ENCODE data around the gene XPOT. TPM values are rescaled to one million over a fixed set of nuclear protein-coding genes. Genes with fewer than 3 reads are reported as not detected.

XPOT gene
- total and polyA plus RNA-seq, 4 donors = 21.1 to 65.7 (median 36.6) TPM

DNA sequence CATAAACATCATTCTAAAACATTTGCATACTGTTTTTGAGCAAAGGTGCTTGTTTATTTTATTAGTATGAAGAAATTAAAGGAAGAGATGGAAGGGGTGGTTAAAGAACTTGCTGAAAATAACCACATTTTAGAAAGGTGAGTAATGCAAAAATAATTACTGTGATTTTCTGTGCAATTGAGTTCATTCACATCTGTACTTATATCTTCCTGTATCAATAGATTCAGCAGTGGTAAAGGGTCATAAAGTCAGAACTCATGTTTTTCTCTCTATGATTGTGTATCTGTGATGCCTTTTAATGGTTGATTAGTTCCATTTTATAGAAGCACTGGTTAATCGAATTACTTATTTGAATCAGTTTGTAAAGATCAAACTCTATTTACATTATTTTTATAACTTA, 93.7 kb downstream of the XPOT start:
- H3K27ac ChIP-seq (ENCODE audit: low read depth in 1 of 2, low read length in 1 of 2) = no peak overlapping the region
- H3K9me3 ChIP-seq (ENCODE audit: control insufficient read depth in 4 of 4, insufficient read depth in 3 of 4, low read length in 3 of 4) = no peaks in the 10 kb centered on the region
- ATAC-seq (ENCODE audit: insufficient read depth, low FRiP score) (no peak), DNase-seq (no peak)
- H3K4me1 ChIP-seq (ENCODE audit: control insufficient read depth in 5 of 5, insufficient read depth in 5 of 5, low read length in 5 of 5) = no peaks in the 10 kb centered on the region
- H3K27me3 ChIP-seq (ENCODE audit: control insufficient read depth in 3 of 3, insufficient read depth in 3 of 3, low read length in 2 of 3) = no peaks in the 10 kb centered on the region
- TF ChIP-seq, protein P1, sequence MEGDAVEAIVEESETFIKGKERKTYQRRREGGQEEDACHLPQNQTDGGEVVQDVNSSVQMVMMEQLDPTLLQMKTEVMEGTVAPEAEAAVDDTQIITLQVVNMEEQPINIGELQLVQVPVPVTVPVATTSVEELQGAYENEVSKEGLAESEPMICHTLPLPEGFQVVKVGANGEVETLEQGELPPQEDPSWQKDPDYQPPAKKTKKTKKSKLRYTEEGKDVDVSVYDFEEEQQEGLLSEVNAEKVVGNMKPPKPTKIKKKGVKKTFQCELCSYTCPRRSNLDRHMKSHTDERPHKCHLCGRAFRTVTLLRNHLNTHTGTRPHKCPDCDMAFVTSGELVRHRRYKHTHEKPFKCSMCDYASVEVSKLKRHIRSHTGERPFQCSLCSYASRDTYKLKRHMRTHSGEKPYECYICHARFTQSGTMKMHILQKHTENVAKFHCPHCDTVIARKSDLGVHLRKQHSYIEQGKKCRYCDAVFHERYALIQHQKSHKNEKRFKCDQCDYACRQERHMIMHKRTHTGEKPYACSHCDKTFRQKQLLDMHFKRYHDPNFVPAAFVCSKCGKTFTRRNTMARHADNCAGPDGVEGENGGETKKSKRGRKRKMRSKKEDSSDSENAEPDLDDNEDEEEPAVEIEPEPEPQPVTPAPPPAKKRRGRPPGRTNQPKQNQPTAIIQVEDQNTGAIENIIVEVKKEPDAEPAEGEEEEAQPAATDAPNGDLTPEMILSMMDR (IDR thresholded peaks at IDR 0.05; ENCODE audit: control extremely low read depth, extremely low read depth) = no peak
- no peak overlapping the region for H3K9ac ChIP-seq (ENCODE audit: insufficient read depth in 1 of 2, low read length in 2 of 2)
- WGBS, 2 donors = 97 to 100% methylated on average over 1 of the region's 1 CpG
- H3K36me3 ChIP-seq (ENCODE audit: control insufficient read depth in 4 of 4, insufficient read depth in 4 of 4, low read length in 4 of 4) = peaks cover 0 to 29% (median 17%) of the 10 kb centered on the region in 4 donors
- no peak overlapping the region for H3K4me3 ChIP-seq

DNA sequence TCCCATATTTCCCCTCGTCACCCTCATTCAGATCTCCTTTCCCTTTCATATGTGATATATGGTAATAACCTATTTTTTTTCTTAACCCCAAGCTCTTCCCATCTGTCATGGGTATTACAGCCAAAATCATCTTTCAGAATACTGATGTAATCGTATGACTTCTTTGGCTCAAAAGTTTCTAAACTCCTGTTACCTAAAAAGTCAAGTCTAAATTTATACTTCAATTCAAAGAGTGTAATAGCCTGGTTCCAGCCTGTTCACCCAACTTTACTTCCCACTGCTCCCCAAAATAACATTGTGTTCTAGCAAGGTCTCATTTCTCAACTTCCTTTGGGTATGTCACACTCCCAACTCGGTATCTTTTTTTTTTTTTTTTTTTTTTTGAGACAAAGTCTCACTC, 96.2 kb downstream of the XPOT start:
- Histone ChIP-seq H3K9ac (ENCODE audit: insufficient read depth in 1 of 2, low read length in 2 of 2) (no peak overlapping the region), H3K27ac (ENCODE audit: low read depth in 1 of 2, low read length in 1 of 2) (no peak overlapping the region), H3K9me3 (ENCODE audit: control insufficient read depth in 4 of 4, insufficient read depth in 3 of 4, low read length in 3 of 4) (no peaks in the 10 kb centered on the region), H3K4me1 (ENCODE audit: control insufficient read depth in 5 of 5, insufficient read depth in 5 of 5, low read length in 5 of 5) (no peaks in the 10 kb centered on the region), H3K27me3 (ENCODE audit: control insufficient read depth in 3 of 3, insufficient read depth in 3 of 3, low read length in 2 of 3) (no peaks in the 10 kb centered on the region), H3K4me3 (no peak overlapping the region), H3K36me3 (ENCODE audit: control insufficient read depth in 4 of 4, insufficient read depth in 4 of 4, low read length in 4 of 4) (peaks cover 0 to 22% (median 14%) of the 10 kb centered on the region in 4 donors)
- TF ChIP-seq, protein P1 (IDR thresholded peaks at IDR 0.05; ENCODE audit: control extremely low read depth, extremely low read depth) = no peak
- DNase-seq (no peak), ATAC-seq (ENCODE audit: insufficient read depth, low FRiP score) (peak; percentile 47)
- 34 to 77% methylated on average over 3 of the region's 3 CpGs for WGBS, 2 donors

Small RNA genes lying within 50 kb of the gene (small RNA-seq; reads per million reads assigned to genes)
- not detected for gene RF01210 (ENCODE audit: low replicate concordance)

Other genes with a start within 250 kb of the XPOT start
- 1 to 10 TPM; 7.1 to 8.2 TPM for gene KICS2, start 182.1 kb upstream of the XPOT start, total RNA-seq
- 1 to 10 TPM; 3.4 to 4.6 TPM for gene KICS2, start 182.1 kb upstream of the XPOT start, polyA plus RNA-seq
- under 1 TPM; 0.12 to 0.51 TPM for gene C12orf56, start 13.6 kb upstream of the XPOT start, total RNA-seq
- gene C12orf56, start 13.6 kb upstream of the XPOT start, polyA plus RNA-seq = under 1 TPM in 1 of 2 donors, not detected in 1; 0.03 TPM
- 10 to 100 TPM; 16.8 to 50.1 TPM for gene TBK1, start 47.7 kb downstream of the XPOT start, total RNA-seq
- 10 to 100 TPM; 14.5 to 20.7 TPM for gene TBK1, start 47.7 kb downstream of the XPOT start, polyA plus RNA-seq
- 10 to 100 TPM; 31.5 to 60.9 TPM for gene RASSF3, start 206.1 kb downstream of the XPOT start, total RNA-seq
- gene RASSF3, start 206.1 kb downstream of the XPOT start, polyA plus RNA-seq = 10 to 100 TPM; 26.7 to 35.4 TPM

Measured in lung (tissue), 13 donors.